Activated T-cell treated with anti-CD3 and anti-CD28 coated beads, Interleukin-2, amount 50 U/mL, for 72 hours (primary cell): Measurements from ENCODE around the gene LIPM. TPM values are rescaled to one million over a fixed set of nuclear protein-coding genes. Genes with fewer than 3 reads are reported as not detected.

Experiments
- ATAC-seq, 2 donors: fragments of 150-1000 bp; cut with Tn5 transposase; replicated peaks in 1 of 2; 2 replicates each; pipeline ENCODE4 v1.10.0; 2021; ENCODE audit warnings: moderate library complexity in 2 of 2, mild to moderate bottlenecking in 1 of 2
- DNase-seq, 2 donors: peaks; one replicate each; pipeline ENCODE4 v3.0.0; 2021 to 2022; ENCODE audit warnings: mixed read lengths in 1 of 2
- H3K27ac Mint-ChIP-seq: one replicate; pipeline ENCODE4 v1.8.0; 2022; ENCODE audit warnings: mild to moderate bottlenecking, moderate library complexity, mixed read lengths
- H3K27me3 Mint-ChIP-seq: one replicate; pipeline ENCODE4 v1.8.0; 2022; ENCODE audit warnings: low read depth, mixed read lengths
- H3K36me3 Mint-ChIP-seq, 2 donors: one replicate each; pipeline ENCODE4 v1.8.0; 2022; ENCODE audit warnings: mixed read lengths in 2 of 2, mild to moderate bottlenecking in 1 of 2; ENCODE audit not compliant: insufficient read depth in 2 of 2
- H3K4me1 Mint-ChIP-seq: one replicate; pipeline ENCODE4 v1.8.0; 2022; ENCODE audit warnings: low read depth, mixed read lengths
- H3K4me3 Mint-ChIP-seq, 2 donors: one replicate each; pipeline ENCODE4 v1.8.0; 2022; ENCODE audit warnings: mild to moderate bottlenecking in 2 of 2, mixed read lengths in 2 of 2, moderate library complexity in 2 of 2
- H3K9me3 Mint-ChIP-seq, 2 donors: one replicate each; pipeline ENCODE4 v1.8.0; 2022; ENCODE audit warnings: mixed read lengths in 2 of 2
- total RNA-seq, 2 donors: library from RNA; stranded (reverse); gene quantifications; one replicate each; pipeline ENCODE4 v1.2.3, GENCODE V29; 2022

The LIPM gene
- total RNA-seq: not detected

DNA sequence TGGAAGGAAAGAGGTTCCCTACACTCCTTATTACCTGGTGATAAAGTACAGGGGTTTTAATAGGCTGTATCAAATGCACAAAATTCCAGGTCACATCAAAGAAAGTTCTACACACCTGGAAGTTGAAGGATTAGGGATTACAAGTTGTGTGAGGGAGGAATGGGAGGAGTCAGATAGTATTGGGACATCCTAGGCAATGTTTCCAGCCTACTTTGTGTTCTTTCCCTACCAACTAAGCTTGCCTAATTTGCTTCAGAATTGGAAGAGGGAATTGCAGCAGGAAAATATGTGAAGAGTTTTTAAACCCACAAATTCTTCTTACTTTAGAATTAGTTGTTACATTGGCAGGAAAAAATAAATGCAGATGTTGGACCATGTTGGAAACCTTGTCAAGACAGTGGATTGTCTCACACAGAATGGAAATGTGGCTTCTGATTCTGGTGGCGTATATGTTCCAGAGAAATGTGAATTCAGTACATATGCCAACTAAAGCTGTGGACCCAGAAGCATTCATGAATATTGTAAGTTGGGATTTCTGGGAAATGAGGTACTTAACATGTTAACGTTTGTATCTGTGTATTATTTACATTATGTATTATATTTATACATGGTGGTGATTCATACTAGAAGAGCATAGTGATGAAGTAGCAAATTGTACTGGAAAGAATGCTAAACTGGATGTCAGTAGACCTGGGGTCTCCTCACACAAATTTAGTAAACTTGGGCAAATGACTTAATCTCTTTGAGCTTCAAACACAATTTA, at the start of gene LIPM:
TSS of gene LIPM (plus strand) at position 208 of the 763 bp plus-strand sequence. CDS start at position 375, 167 bp downstream.
- Mint-ChIP-seq H3K27me3 (peaks cover 13% of the 10 kb centered on the region), H3K4me1 (peaks cover 15% of the 10 kb centered on the region), H3K9me3 (no peaks in the 10 kb centered on the region), H3K4me3 (no peak within 1 kb of the TSS), H3K27ac (no peak within 1 kb of the TSS), H3K36me3 (no peaks in the 10 kb centered on the region)
- ATAC-seq (no peak), DNase-seq (no peak)

- H3K4me3 Mint-ChIP-seq: no peak overlapping the region
- ATAC-seq (no peak), DNase-seq (no peak)
- H3K27me3 Mint-ChIP-seq: peaks cover 7% of the 10 kb centered on the region
- no peaks in the 10 kb centered on the region for H3K9me3 Mint-ChIP-seq
- no peaks in the 10 kb centered on the region for H3K36me3 Mint-ChIP-seq
- H3K27ac Mint-ChIP-seq: no peak overlapping the region
- H3K4me1 Mint-ChIP-seq: peaks cover 7% of the 10 kb centered on the region
Measured at GRCh38 chr10:88754287-88754686, 48.2 kb upstream of the LIPM start.

DNA sequence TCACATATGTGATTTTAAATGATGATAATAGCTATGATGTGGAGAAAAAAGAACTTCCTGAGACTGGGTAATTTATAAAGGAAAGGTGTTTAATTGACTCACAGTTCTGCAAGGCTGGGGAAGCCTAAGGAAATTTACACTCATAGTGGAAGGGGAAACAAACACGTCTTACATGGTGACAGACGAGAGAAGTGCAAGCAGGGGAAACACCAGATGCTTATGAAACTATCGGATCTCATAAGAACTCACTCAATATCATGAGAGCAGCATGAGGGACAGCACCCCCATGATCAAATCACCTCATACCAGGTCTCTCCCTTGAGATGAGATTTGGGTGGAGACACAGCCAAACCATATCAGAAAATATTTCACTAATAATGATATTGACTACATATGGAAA, 46.8 kb upstream of the LIPM start:
- H3K9me3 Mint-ChIP-seq: no peaks in the 10 kb centered on the region
- H3K36me3 Mint-ChIP-seq: no peaks in the 10 kb centered on the region
- H3K4me3 Mint-ChIP-seq: no peak overlapping the region
- peak; percentile 13 to 22 for DNase-seq
- peaks cover 14% of the 10 kb centered on the region for H3K4me1 Mint-ChIP-seq
- ATAC-seq: peak; percentile 78 to 89
- no peak overlapping the region for H3K27ac Mint-ChIP-seq
- H3K27me3 Mint-ChIP-seq: peaks cover 7% of the 10 kb centered on the region

DNA sequence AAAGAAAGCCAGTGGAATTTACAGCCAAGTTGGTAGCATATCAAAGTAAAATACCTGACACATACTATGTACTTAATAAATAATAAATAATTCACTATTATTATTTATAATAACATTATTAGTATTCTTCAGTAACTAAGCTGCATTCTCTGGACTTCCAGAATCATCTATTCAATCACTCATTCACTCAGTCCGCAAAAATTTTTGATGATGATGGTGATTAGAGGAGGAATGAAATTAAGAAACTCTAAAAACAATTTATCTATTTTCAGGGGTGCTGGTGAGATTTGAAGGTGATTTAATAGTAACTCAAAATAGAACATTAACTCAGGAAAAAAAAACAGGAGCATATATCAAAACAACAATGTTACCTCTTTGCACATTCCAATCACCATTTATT, 45.9 kb upstream of the LIPM start:
- H3K9me3 Mint-ChIP-seq: no peaks in the 10 kb centered on the region
- no peak for DNase-seq
- peaks cover 14% of the 10 kb centered on the region for H3K4me1 Mint-ChIP-seq
- no peaks in the 10 kb centered on the region for H3K36me3 Mint-ChIP-seq
- no peak overlapping the region for H3K4me3 Mint-ChIP-seq
- ATAC-seq: no peak
- no peak overlapping the region for H3K27ac Mint-ChIP-seq
- peaks cover 7% of the 10 kb centered on the region for H3K27me3 Mint-ChIP-seq

DNA sequence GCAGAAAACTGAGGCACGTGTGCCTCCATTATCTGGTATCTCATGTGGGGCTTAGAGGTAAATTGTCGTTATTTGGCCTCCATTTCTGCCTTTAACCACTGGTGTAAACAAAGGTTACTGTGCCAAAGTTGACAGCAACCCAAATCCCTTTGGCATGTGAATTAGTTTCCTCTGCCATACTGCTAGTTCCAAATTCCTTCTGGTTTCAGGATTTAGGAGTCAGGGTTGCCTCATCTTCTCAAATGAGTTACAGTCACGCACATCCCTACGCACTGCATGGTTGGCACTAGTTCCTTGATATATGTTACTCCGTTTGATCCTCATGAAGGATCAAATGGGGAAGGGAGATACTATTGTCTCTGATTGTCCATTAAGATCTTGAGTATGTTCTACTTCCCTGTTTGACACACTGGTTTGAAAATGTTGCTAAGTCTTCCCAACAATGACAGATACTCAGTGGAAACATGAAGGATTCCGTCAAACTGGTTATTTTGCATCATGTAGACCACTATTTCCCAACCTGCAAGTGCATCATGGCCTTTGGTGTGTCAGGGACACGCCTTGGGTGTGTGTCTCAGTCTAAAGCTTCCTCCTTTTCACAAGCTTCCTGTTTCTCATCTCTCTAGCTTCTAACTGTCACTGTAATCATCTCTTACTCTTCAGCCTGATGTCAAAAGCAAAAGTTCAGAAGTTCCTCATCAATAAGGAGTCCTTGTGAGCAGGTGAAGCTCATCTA, 43.0 kb upstream of the LIPM start, which contains the start of gene LIPN:
TSS of gene LIPN (plus strand) at position 655 of the 736 bp plus-strand sequence. CDS start 1,386 bp downstream, outside the sequence.
- H3K27me3 Mint-ChIP-seq: peaks cover 18% of the 10 kb centered on the region
- peaks cover 22% of the 10 kb centered on the region for H3K4me1 Mint-ChIP-seq
- no peak within 1 kb of the TSS for H3K4me3 Mint-ChIP-seq
- DNase-seq (no peak), ATAC-seq (no peak)
- no peaks in the 10 kb centered on the region for H3K36me3 Mint-ChIP-seq
- no peak within 1 kb of the TSS for H3K27ac Mint-ChIP-seq
- H3K9me3 Mint-ChIP-seq: no peaks in the 10 kb centered on the region

- no peak for DNase-seq
- H3K4me1 Mint-ChIP-seq: peaks cover 15% of the 10 kb centered on the region
- H3K27me3 Mint-ChIP-seq: peaks cover 29% of the 10 kb centered on the region
- no peak for ATAC-seq
- no peaks in the 10 kb centered on the region for H3K36me3 Mint-ChIP-seq
- no peak overlapping the region for H3K4me3 Mint-ChIP-seq
- no peaks in the 10 kb centered on the region for H3K9me3 Mint-ChIP-seq
- no peak overlapping the region for H3K27ac Mint-ChIP-seq
Measured at GRCh38 chr10:88762906-88763305, 39.6 kb upstream of the LIPM start.

- no peak overlapping the region for H3K27ac Mint-ChIP-seq
- peaks cover 15% of the 10 kb centered on the region for H3K4me1 Mint-ChIP-seq
- no peaks in the 10 kb centered on the region for H3K9me3 Mint-ChIP-seq
- no peak overlapping the region for H3K4me3 Mint-ChIP-seq
- H3K36me3 Mint-ChIP-seq: no peaks in the 10 kb centered on the region
- DNase-seq (no peak), ATAC-seq (no peak)
- peaks cover 29% of the 10 kb centered on the region for H3K27me3 Mint-ChIP-seq
Measured at GRCh38 chr10:88763441-88763840, 39.1 kb upstream of the LIPM start.

DNA sequence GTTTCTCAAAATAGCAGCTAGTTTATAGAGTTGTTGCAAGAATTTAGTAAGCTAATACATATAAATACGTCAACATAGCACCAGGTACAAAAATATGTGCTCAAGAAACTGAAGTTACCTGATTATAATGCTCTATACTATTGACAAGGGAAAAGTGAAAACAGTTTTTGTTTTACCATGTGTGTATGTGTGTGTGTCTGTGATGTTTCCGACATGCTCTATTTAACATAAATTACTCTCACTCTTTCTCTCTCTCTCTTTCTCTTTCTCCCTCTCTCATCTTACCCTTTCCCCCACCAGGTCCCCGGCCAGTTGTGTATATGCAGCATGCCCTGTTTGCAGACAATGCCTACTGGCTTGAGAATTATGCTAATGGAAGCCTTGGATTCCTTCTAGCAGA, 38.4 kb upstream of the LIPM start:
- Mint-ChIP-seq H3K4me1 (peaks cover 15% of the 10 kb centered on the region), H3K27ac (no peak overlapping the region), H3K4me3 (no peak overlapping the region), H3K36me3 (no peaks in the 10 kb centered on the region), H3K27me3 (peaks cover 29% of the 10 kb centered on the region), H3K9me3 (no peaks in the 10 kb centered on the region)
- ATAC-seq: no peak
- no peak for DNase-seq

GRCh38 chr10:88765816-88766215, 36.7 kb upstream of the LIPM start:
- Mint-ChIP-seq H3K27me3 (peaks cover 29% of the 10 kb centered on the region), H3K36me3 (no peaks in the 10 kb centered on the region), H3K9me3 (no peaks in the 10 kb centered on the region), H3K27ac (no peak overlapping the region), H3K4me3 (no peak overlapping the region), H3K4me1 (peaks cover 9% of the 10 kb centered on the region)
- DNase-seq: no peak
- no peak for ATAC-seq

- DNase-seq (no peak), ATAC-seq (no peak)
- H3K9me3 Mint-ChIP-seq: peaks cover 2% of the 10 kb centered on the region in 2 donors
- no peak overlapping the region for H3K4me3 Mint-ChIP-seq
- no peaks in the 10 kb centered on the region for H3K4me1 Mint-ChIP-seq
- H3K27ac Mint-ChIP-seq: no peak overlapping the region
- peaks cover 0 to 1% of the 10 kb centered on the region in 2 donors for H3K36me3 Mint-ChIP-seq
- peaks cover 35% of the 10 kb centered on the region for H3K27me3 Mint-ChIP-seq
Measured at GRCh38 chr10:88769384-88769783, 33.1 kb upstream of the LIPM start.

- H3K4me3 Mint-ChIP-seq: no peak overlapping the region
- H3K27me3 Mint-ChIP-seq: peaks cover 28% of the 10 kb centered on the region
Measured at GRCh38 chr10:88781206-88781605, 21.3 kb upstream of the LIPM start.

GRCh38 chr10:88782222-88782621, 20.3 kb upstream of the LIPM start:
- peaks cover 25% of the 10 kb centered on the region for H3K27me3 Mint-ChIP-seq
- H3K4me1 Mint-ChIP-seq: no peaks in the 10 kb centered on the region
- no peak for DNase-seq
- ATAC-seq: no peak
- H3K4me3 Mint-ChIP-seq: no peak overlapping the region
- H3K9me3 Mint-ChIP-seq: no peaks in the 10 kb centered on the region
- no peak overlapping the region for H3K27ac Mint-ChIP-seq
- no peaks in the 10 kb centered on the region for H3K36me3 Mint-ChIP-seq

More at GRCh38 chr10:88781206-88781605, 21.3 kb upstream of the LIPM start:
- Mint-ChIP-seq H3K4me1 (no peaks in the 10 kb centered on the region), H3K27ac (no peak overlapping the region), H3K9me3 (no peaks in the 10 kb centered on the region), H3K36me3 (no peaks in the 10 kb centered on the region)
- DNase-seq: no peak
- no peak for ATAC-seq

DNA sequence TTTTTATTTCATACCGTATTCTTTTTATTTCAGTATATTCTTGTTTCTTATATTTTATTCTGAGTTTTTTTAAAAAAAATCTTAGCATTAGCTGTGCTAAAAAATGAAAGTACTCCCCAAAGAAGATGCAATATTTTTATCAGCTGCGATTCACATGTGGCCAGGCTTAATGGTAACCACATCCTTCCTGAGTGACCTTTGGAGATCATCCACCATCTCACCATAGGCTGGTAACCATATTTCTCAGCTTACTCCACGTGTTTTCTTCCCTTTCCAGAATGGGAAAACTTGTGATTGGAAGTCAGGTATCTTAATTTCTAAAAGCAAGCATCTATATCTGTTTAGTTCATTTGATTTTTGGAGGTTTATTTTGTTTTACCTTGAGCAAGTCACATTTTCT, 18.8 kb upstream of the LIPM start:
- peaks cover 24% of the 10 kb centered on the region for H3K27me3 Mint-ChIP-seq
- H3K27ac Mint-ChIP-seq: no peak overlapping the region
- H3K4me3 Mint-ChIP-seq: no peak overlapping the region
- DNase-seq (no peak), ATAC-seq (no peak)
- H3K36me3 Mint-ChIP-seq: no peaks in the 10 kb centered on the region
- H3K4me1 Mint-ChIP-seq: no peaks in the 10 kb centered on the region
- H3K9me3 Mint-ChIP-seq: no peaks in the 10 kb centered on the region
